Loucy (cell line): ENCODE data around the gene SEMA6A.

Experiments used
- H2AFZ ChIP-seq: fragments of 200-600 bp; sonication (generic); 2 replicates; pipeline ENCODE4 v1.6.0; 2016; ENCODE audit warnings: antibody characterized with exemption, mild to moderate bottlenecking, low read length, moderate library complexity
- H3F3A ChIP-seq: fragments of 200-600 bp; 2 replicates; pipeline ENCODE4 v1.6.0; 2016; ENCODE audit warnings: antibody characterized with exemption, low read depth, mild to moderate bottlenecking
- H3K27me3 ChIP-seq: fragments of 200-600 bp; sonication (generic); 2 replicates; pipeline ENCODE4 v1.6.1; 2014; ENCODE audit warnings: low read length, mild to moderate bottlenecking; ENCODE audit not compliant: insufficient read depth, poor library complexity, severe bottlenecking
- H3K36me3 ChIP-seq: fragments of 200-600 bp; sonication (generic); 2 replicates; pipeline ENCODE4 v1.6.1; 2016; ENCODE audit warnings: low read length; ENCODE audit not compliant: insufficient read depth
- H3K4me1 ChIP-seq: fragments of 200-600 bp; sonication (generic); 2 replicates; pipeline ENCODE4 v1.5.1; 2014; ENCODE audit warnings: low read length, mild to moderate bottlenecking; ENCODE audit not compliant: insufficient read depth, poor library complexity, severe bottlenecking
- H3K4me2 ChIP-seq: fragments of 200-600 bp; sonication (generic); 2 replicates; pipeline ENCODE4 v1.6.0; 2014; ENCODE audit warnings: antibody characterized with exemption, low read length, low read depth, mild to moderate bottlenecking; ENCODE audit not compliant: poor library complexity, severe bottlenecking
- H3K4me3 ChIP-seq: fragments of 200-600 bp; sonication (generic); 2 replicates; pipeline ENCODE4 v1.5.1; 2014; ENCODE audit warnings: low read length, mild to moderate bottlenecking, mixed read lengths; ENCODE audit not compliant: poor library complexity, severe bottlenecking
- H3K79me2 ChIP-seq: fragments of 200-600 bp; sonication (generic); 2 replicates; pipeline ENCODE4 v1.6.1; 2014; ENCODE audit warnings: low read length; ENCODE audit not compliant: insufficient read depth
- H3K9ac ChIP-seq: fragments of 200-600 bp; sonication (generic); 2 replicates; pipeline ENCODE4 v1.6.0; 2014; ENCODE audit warnings: mild to moderate bottlenecking, low read depth, low read length, moderate library complexity; ENCODE audit not compliant: poor library complexity, severe bottlenecking
- H3K9me2 ChIP-seq: fragments of 200-600 bp; sonication (generic); replicated peaks from 2 replicates; pipeline ENCODE4 v1.6.1; 2016; ENCODE audit warnings: low read depth, low read length, mixed read lengths
- H3K9me3 ChIP-seq: fragments of 200-600 bp; sonication (generic); 2 replicates; pipeline ENCODE4 v1.6.1; 2014; ENCODE audit warnings: mild to moderate bottlenecking, antibody characterized with exemption, low read length, low read depth; ENCODE audit not compliant: insufficient read depth
- H4K20me1 ChIP-seq: fragments of 200-600 bp; sonication (generic); 2 replicates; pipeline ENCODE4 v1.6.0; 2014; ENCODE audit warnings: antibody characterized with exemption, low read length, mild to moderate bottlenecking; ENCODE audit not compliant: insufficient read depth, poor library complexity, severe bottlenecking
- CTCF ChIP-seq: fragments of 200-600 bp; sonication (generic); conservative IDR thresholded peaks from 2 replicates; pipeline ENCODE4 v1.5.1; 2014; ENCODE audit warnings: mild to moderate bottlenecking, antibody characterized with exemption, low read length
- EZH2phosphoT487 ChIP-seq: fragments of 200-600 bp; IDR thresholded peaks from 2 replicates; pipeline ENCODE4 v1.6.1; 2018; ENCODE audit warnings: antibody characterized with exemption, mild to moderate bottlenecking, moderate library complexity, borderline replicate concordance

Gene SEMA6A

GRCh38 chr5:116612431-116612830, 37.8 kb upstream of the SEMA6A start:
- Histone ChIP-seq H3K9me2 (no peaks in the 10 kb centered on the region), H3K4me1 (no peaks in the 10 kb centered on the region), H3K9me3 (no peaks in the 10 kb centered on the region), H3K4me2 (no peak overlapping the region), H3K9ac (no peak overlapping the region), H3K79me2 (no peaks in the 10 kb centered on the region), H3K36me3 (no peaks in the 10 kb centered on the region), H3F3A (no peaks in the 10 kb centered on the region), H4K20me1 (no peaks in the 10 kb centered on the region), H3K27me3 (no peaks in the 10 kb centered on the region), H3K4me3 (no peak overlapping the region), H2AFZ (no peak overlapping the region)
- no peak for TF ChIP-seq EZH2phosphoT487
- no peak for TF ChIP-seq CTCF

- Histone ChIP-seq H3K27me3 (no peaks in the 10 kb centered on the region), H3F3A (no peaks in the 10 kb centered on the region), H3K79me2 (no peaks in the 10 kb centered on the region), H2AFZ (no peak overlapping the region), H4K20me1 (no peaks in the 10 kb centered on the region), H3K4me1 (no peaks in the 10 kb centered on the region), H3K4me3 (no peak overlapping the region), H3K4me2 (no peak overlapping the region), H3K36me3 (no peaks in the 10 kb centered on the region), H3K9ac (no peak overlapping the region), H3K9me3 (no peaks in the 10 kb centered on the region), H3K9me2 (no peaks in the 10 kb centered on the region)
- TF ChIP-seq CTCF (no peak), EZH2phosphoT487 (no peak)
These were observed 30.9 kb upstream of the SEMA6A start for GRCh38 chr5:116605310-116606070.

GRCh38 chr5:116604805-116605204, 30.2 kb upstream of the SEMA6A start:
- TF ChIP-seq EZH2phosphoT487, result no peak
- no peak for TF ChIP-seq CTCF
- Histone ChIP-seq H3K4me3 (no peak overlapping the region), H3K9me2 (no peaks in the 10 kb centered on the region), H3K9me3 (no peaks in the 10 kb centered on the region), H3K9ac (no peak overlapping the region), H2AFZ (no peak overlapping the region), H3K79me2 (no peaks in the 10 kb centered on the region), H3K4me2 (no peak overlapping the region), H3F3A (no peaks in the 10 kb centered on the region), H4K20me1 (no peaks in the 10 kb centered on the region), H3K27me3 (no peaks in the 10 kb centered on the region), H3K36me3 (no peaks in the 10 kb centered on the region), H3K4me1 (no peaks in the 10 kb centered on the region)
